GM18873 (cell line): ENCODE measurements around the gene USP33.
"Not testable (repeated sequence)": the region's sequence is repeated elsewhere in the genome, so short reads cannot be mapped to it uniquely, and the experiment has no call there.

Source experiments
- ATAC-seq: cut with Tn5 transposase; IDR thresholded peaks from one replicate; pipeline ENCODE4 v1.9.1; 2021; ENCODE audit warnings: mild to moderate bottlenecking, moderate library complexity, moderate number of reproducible peaks; ENCODE audit not compliant: unreplicated experiment, low FRiP score

USP33 gene

DNA sequence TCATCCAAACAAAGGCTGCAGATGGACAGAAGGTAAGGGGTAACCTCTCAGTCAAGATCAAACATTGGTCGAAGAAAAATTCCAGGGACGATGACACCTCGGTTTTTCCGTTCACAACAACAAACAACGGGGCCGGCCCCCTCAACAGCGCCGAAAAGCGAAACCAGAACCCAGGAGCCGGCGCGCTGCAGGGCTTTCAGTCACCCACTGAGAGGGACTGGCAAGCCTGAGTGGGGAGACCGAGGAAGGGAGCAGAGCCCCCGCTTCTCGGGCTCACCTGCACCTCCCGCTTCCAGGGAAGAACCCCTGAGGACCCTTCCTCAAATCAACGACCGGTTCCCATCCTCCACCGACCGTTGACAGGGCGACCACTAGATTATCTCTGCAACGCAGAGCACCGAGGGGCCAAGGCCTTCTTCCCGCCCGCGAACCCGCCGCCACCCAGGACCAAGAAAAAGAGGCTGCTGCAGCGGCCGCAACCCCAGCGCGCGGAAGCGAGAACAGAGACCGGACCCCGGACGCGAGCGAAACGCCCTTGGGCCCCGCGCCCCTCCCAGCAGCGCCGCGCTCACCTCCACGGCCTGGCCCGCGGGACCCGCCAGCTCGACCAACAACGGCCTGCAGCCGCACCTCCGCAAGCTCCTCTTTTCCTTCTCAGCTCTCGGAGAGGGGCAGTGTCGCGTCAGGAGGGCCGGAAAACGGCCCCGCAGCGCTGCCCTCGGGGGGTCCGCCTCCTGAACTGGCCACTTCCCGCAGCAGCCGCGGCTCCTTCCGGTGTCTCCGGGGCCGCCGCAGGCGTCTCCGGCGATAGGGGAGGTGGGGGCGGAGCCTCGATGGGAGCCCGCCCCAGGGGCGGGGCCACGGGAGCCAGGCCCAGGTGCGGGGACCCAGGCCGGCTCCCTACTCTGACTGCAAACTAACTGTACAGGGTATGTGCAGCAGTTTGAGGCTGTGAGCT lies at the start of gene USP33:
Gene USP33, minus strand, starts transcription at position 782 of the 958 bp plus-strand sequence. CDS start 18,155 bp downstream, outside the sequence.
- ATAC-seq, result peak; percentile 87

DNA sequence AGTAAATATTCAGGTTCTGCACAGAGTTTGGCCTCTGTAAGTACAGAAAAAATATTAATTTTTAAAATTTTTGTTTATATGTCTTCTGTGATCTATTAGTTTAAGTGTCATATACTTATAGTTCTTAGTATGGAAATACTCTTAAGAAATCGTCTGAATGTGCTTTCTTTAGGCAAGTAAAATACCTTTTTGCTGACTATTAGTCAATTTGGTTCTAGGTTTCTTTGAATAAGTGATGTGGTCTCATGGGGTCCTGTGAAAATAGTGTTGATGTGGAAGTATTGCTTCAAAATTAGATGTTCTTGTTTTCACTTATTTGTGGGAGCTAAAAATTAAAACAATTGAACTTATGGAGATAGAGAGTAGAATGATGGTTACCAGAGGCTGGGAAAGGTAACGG lies 43.7 kb upstream of the USP33 start:
- no peak for ATAC-seq

DNA sequence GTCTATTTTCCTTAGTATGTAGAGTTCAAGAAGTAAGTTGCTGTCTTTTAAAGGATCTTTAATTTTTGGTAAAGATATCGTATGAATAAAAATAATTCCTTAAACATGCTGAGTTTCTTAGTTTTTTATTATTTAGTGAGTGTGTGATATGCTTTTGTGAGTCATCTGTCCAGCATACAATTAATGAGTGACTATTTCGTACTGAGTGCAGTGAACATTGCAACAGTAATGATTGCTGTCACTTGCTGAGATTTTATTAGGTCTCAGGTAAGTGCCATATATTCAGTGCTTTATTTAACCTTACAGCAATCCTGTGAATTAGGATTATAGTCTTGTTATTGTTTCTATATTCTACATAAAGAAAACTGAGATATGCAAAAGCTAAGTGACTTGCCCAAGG lies 42.4 kb upstream of the USP33 start:
- ATAC-seq, result no peak

DNA sequence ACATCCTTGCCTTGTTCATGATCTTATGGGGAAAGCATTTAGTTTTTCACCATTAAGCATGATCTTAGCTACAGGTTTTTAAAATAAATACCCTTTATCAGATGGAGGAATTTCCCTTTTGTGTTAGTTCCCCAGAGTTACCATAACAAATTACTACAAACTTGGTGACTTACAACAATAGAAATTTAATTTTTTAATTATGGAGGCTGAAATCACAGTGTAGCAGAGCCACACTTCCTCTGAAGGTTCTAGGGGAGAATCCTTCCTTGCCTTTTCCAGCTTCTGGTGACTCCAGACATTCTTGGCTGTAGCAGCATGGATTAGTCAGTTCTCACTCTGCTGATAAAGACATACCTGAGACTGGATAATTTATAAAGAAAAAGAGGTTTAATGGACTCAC lies 38.3 kb upstream of the USP33 start:
- no peak for ATAC-seq

DNA sequence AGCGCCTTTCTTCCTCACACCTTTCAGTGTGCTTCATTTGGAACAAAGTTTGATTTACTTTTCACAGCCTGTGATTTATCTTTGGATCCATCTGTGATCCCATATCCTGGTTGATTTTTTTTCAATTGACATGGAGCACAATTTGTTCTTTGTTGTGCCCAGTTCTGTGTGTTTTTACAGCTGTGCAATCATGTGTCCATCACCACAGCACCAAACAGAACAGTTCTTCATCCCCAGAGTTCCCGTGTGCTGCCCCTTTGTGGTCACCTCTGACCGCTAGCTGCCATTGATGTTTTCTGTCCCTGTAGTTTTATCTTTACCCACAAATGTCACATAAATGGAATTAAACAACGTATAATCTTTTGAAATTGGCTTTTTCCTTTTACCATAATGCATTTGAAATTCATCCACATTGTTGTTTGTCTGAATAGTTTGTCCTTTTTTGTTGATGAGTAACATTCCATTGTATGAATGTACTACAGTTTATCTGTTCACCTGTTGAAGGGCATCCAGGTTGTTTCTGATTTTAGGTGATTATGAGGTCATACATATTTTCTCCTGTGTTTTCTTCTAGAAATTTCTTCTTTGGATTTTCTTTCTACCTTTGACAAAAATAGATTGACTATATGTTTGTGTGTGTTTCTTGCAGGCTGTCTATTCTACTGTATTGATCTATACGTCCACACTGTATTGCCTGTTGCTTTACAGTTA lies 37.2 kb upstream of the USP33 start:
- ATAC-seq, result no peak

DNA sequence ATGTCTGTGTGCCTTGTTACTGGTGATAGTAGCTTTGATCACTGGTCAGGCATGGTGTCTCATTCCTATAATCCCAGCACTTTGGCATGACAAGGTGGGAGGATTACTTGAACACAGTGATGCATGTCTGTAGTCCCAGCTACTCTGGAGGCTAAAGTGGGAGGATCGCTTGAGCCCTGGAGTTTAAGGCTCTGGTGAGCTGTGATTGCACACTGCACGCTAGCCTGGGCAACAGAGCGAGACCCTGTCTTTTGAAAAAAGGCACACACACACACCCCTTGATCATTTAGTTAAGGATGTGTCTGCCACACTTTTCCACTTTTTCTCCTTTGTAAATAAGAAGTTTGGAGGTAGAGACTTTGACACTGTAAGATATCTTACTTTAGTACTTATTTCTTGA lies 34.9 kb upstream of the USP33 start:
- no peak for ATAC-seq

DNA sequence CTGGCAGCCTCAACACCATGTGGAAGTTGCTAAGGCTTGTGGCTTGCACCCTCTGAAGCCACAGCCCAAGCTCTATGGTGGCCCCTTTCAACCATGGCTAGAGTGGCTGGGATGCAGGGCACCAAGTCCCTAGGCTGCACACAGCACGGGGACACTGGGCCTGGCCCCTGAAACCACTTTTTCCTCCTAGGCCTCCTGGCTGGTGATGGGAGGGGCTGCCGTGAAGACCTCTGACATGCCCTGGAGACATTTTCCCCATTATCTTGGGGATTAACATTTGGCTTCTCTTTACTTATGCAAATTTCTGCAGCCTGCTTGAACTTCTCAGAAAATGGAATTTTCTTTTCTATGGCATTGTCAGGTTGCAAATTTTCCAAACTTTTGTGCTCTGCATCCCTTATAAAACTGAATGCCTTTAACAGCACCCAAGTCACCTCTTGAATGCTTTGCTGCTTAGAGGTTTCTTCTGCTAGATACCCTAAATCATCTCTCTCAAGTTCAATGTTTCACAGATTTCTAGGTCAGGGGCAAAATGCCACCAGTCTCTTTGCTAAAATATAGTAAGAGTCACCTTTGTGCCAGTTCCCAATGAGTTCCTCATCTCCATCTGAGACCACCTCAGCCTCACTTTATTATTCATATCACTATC lies 26.6 kb upstream of the USP33 start:
- not testable (repeated sequence) for ATAC-seq

DNA sequence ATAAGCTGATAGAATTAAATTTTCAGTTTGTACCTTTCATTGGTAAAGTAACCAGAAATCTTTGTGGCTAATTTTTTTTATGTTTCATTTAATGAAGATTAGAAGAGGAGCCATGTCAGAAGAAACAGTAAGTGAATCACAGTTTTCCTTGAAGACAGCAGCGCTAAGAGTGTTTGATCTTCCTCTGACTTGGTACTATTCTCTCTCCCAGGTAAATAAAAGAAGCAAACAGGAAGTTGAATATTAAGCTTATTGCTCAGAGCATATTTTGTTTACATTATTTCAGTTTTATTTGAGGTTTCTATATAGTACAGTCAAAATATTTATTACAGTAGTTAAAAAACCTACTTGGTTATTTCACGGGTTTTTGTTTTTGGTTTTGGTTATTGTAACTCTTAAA lies 23.5 kb upstream of the USP33 start:
- no peak for ATAC-seq

DNA sequence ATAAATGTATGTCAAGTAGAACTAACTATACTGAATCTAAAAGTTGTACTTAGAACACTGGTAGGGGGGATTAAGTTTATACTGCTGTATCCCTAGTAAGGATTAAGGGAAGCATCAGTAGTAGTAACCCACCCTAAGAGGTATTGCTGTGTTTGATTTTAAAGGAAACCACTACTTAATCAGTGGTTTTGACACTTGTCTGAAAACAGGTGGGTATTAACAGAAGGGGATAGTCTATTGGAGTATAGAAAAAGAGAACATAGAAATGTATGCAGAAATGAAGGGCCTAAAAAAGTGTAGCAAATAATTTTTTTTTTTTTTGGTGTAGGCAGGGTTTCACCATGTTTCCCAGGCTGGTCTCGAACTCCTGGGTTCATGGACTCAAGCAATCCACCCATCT lies 22.0 kb upstream of the USP33 start:
- no peak for ATAC-seq

DNA sequence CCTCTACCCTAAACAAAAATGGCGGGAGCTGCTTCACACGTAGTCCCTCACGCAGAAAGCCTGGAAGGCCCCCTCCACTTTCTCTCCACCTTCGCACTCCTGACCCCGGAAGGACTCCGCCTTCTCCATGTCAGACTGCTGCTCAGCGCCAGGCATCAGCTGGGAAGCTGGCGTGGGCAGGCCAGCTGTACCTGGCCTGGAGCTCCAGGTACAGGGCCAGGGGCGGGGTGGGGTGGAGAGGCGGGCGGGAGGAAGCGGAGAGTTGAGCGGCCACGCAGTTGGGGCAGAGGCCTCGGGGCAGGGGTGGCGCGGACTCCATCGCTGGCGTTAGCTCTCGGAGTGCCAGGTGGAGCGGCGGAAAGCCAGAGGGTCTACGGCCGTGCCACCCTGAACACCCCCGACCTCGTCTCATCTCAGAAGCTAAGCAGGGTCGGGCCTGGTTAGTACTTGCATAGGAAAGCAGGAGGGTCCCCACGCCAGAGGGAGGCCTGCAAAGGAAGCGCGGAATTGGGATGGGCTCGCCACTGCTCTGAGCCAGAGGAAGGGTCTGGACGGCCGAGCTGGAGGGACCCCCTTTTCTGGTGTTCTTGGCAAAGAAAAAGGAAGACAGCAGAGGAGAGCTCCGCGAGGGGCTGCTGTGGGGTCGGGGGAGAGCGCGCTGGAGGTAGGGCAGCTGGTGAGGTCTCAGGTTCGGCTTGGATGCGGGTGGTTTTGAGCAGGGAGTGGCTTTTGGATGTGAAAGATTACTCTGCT lies 20.1 kb upstream of the USP33 start, which contains the start of gene MIGA1:
Gene MIGA1, plus strand, starts transcription at position 121 of the 753 bp plus-strand sequence. CDS start 3,604 bp downstream, outside the sequence.
- peak; percentile 91 for ATAC-seq

DNA sequence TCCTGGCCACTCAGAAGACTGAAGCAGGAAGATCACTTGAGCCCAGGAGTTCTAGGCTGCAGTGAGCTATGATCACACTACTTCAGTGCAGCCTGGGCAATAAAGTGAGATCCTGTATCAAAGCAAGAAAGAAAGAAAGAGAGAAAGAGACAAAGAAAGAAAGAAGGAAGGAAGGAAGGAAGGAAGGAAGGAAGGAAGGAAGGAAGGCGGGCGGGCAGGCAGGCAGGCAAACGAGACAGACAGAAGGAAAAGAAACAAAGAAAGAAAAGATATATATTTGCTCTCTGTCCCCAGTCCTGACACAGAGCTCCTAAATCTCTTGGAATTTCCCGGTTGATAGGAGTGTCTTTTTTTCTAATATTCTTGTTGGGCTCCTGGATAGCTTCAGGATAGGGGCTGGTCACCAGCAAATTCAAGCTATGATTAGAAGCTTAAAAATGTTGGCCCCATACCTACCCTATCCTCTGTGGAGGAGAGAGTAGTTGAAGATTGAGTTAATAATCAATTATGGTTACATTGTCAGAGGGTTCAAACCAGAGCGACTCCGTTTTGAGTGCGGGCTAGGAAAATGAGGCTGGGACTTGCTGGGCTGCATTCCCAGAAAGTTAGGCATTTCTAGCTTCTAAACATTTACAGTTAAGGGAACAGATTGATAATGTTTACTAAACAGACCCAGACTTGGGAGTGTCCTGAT lies 16.5 kb upstream of the USP33 start:
- no peak for ATAC-seq

DNA sequence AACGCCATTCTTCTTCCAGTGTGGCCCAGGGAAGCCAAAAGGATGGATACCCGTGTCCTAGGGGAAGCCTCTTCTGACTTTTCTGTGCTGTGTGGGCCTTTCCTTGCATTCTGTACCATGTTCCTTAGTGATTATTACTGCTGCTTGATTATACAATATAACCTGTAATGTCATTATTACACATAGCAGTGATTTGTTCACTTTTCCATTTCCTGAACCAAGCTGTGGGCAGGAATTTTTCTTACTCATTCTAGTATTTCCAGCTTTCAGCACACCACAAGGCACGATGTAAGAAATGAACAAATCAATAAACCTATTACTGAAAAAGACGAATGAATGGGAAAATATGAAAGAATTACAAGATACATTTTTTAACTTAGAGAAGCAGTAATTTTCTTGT lies 8.4 kb upstream of the USP33 start:
- no peak for ATAC-seq

DNA sequence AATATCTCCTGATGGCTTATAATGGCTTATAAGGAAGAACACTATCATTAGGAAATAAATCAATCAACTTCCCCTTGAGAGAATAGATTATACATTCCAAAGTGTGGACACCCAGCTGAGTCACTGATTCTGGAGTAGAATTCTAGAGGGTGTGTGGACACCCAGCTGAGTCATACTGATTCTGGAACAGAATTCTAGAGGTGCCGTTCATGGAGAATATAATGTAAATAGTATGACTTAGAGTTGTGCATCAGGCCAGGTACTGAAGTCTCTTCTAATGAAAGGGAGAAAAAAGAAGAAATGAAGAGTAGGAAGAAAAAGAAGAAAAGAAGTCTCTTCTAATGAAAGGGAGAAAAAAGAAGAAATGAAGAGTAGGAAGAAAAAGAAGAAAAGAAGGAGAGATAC lies 2.4 kb upstream of the USP33 start:
- ATAC-seq, result no peak

DNA sequence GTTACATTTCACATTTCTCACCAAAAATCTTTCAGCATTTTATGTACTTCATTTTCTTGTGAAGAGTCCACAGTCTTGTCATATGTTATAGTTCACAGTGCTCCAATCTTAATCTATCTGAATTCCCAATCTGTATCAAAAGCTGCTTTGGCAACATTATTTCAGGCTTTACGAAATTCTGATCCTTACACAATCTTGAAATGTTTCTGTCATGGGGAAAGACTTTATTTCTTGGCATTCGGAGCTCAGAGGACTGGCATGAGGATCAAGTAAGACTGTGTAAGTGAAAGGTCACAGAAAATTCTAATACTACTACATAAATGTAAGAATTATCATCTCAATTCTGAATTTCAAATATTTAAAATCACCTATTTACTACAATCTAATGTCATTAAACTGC lies 2.0 kb downstream of the USP33 start:
- no peak for ATAC-seq

DNA sequence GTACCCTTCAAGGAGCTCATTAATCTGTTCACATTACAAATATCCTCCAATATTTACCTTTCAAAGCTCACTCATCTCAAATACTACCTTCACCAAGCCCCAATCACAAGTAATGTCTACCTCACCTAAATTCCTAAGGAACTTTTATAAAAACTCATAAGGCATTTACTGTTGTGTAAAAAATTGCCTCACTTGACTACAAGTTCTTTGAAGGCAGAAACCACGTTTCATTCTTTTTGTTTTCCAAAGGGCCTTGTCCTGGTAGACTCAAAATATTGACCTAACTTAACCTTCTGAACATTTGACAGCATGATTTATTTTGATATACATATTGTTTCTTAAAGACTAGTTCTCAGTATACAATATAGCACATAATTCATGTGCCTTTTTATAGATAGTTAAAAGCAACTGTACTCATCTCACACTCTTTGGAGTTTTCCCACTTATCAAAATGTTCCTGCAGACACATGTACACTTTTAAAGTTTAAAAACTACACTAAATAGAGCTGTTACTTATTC lies 2.5 kb downstream of the USP33 start:
- no peak for ATAC-seq

DNA sequence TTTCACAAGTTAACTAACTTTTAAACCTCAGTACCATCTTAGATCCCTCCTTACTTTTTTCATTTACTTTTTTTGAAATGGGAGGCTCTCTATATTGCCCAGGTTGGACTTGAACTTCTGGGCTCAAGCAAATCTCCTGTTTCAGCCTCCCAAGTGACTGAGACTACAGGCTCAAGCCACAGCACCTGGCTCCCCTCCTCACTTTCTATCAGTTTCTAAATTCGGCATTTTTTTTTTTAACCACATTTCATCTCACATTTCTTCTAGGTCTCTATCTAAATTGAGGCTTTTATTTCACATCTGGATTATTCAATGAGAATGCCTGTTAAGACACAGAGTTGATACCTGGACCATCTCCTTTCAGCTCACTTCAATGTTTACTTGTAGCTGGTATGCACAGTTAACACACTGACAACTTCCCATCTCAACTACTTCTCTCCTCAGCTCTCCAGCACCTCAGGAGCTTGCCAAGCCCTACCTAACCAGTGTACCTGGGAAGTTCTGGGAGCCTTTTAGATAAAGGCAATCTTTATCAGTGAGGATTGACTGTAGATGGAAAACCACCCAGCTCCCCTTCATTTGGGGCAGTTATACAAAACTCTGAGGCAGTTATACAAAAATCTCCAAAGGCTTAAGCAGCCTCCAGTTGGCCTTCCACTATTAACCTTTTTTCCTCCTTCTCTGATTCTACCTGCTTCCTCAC lies 3.4 kb downstream of the USP33 start:
- ATAC-seq, result no peak

DNA sequence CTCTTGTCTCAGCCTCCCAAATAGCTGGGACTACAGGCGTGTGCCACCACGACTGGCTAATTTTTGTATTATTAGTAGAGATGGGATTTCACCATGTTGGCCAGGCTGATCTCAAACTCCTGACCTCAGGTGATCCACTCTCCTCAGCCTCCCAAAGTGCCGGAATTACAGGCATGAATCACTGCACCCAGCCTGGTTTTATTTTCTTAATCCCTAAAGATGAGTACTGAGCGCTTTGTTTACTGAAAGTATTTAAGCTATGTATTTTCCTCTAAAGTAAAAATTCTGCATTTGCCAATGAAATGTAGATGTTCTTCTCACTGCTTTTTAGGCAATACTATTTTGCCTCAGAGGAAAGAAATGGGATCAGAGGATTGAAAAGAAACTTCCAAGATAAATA lies 10.2 kb downstream of the USP33 start:
- not testable (repeated sequence) for ATAC-seq

DNA sequence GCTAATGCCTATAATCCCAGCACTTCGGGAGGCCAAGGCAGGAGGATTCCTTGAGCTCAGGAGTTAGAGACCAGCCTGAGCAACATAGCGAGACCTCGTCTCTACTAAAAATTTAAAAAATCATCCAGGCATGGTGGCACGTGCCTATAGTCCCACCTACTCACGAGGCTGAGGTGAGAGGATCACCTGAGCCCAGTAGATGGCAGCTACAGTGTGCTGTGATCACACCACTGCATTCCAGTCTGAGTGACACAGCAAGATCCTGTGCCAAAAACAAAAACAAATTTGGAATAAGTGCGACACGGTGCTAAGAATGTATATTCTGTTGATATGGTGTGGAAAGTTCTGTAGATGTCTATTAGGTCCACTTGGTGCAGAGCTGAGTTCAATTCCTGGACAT lies 15.1 kb downstream of the USP33 start:
- no peak for ATAC-seq

DNA sequence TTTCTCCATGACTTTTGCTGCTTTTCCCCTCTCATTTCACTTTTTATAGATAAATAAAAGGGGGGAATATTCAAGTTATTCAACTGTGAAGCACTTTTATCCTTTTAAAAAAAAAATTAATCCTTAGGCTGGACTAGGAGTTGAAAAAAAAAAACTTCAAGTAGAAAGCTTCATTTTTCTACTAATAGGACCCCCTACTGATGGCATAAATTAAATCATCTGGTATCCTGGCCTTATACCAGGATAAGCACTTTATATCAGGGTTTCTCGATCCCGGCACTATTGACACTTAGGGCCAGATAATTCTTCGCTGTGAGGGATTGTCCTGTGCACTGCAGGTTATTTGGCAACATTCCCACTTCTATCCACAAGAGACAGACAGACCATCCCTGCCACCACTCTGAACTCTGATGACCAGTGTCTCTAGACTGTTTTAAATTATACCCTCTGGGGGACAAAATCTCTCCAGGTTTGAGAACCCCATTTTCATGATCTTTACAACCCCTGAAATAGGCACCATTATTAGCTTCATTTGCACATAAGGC lies 17.6 kb downstream of the USP33 start:
- no peak for ATAC-seq
